Spinal cord (tissue), 10 donors: ENCODE results near the gene NIPAL4. TPM values are rescaled to one million over a fixed set of nuclear protein-coding genes. Genes with fewer than 3 reads are reported as not detected.
"Not testable (repeated sequence)": the region's sequence is repeated elsewhere in the genome, so short reads cannot be mapped to it uniquely, and the experiment has no call there.

ENCODE experiments used
- DNase-seq, 6 donors: peaks; one replicate each; pipeline versions ENCODE4 v3.0.0 to v3.0.0-alpha.2; 2013 to 2015; ENCODE audit warnings: low spot score in 6 of 6, low read depth in 4 of 6
- H3K27ac ChIP-seq: one replicate; pipeline ENCODE4 v1.5.1; 2013; ENCODE audit warnings: low read depth, low read length, control low read depth
- H3K27me3 ChIP-seq: one replicate; pipeline ENCODE4 v1.6.1; 2013; ENCODE audit warnings: low read length; ENCODE audit not compliant: control insufficient read depth, insufficient read depth
- H3K36me3 ChIP-seq: one replicate; pipeline ENCODE4 v1.6.1; 2013; ENCODE audit warnings: low read length; ENCODE audit not compliant: control insufficient read depth, insufficient read depth
- H3K4me1 ChIP-seq: one replicate; pipeline ENCODE4 v1.6.1; 2013; ENCODE audit warnings: low read length; ENCODE audit not compliant: control insufficient read depth, insufficient read depth
- H3K4me3 ChIP-seq: one replicate; pipeline ENCODE4 v1.5.1; 2013; ENCODE audit warnings: low read depth, low read length, control low read depth
- H3K9me3 ChIP-seq: one replicate; pipeline ENCODE4 v1.6.1; 2013; ENCODE audit warnings: low read length; ENCODE audit not compliant: control insufficient read depth, insufficient read depth
- WGBS: methylation state at CpG from one replicate; pipeline ENCODE4 v1.1.5; 2013; ENCODE audit warnings: missing lambda C conversion rate; ENCODE audit not compliant: insufficient coverage; 5-methylcytosine and 5-hydroxymethylcytosine counted together
- long read RNA-seq, 4 donors: transcript quantifications; one replicate each; lab custom pipeline, GENCODE V29; 2026
- polyA plus RNA-seq, 2 donors: library from polyadenylated mRNA; unstranded; fragments of 120-200 nt; gene quantifications; one replicate each; pipeline ENCODE4 v1.2.1, GENCODE V29; 2013; ENCODE audit not compliant: insufficient read length in 2 of 2
- total RNA-seq, 2 donors: library from RNA; depleted of rRNA in 1 of 2; stranded (reverse); fragments of 120-200 nt in 1 of 2; fragments of >200 nt in 1 of 2; gene quantifications; one replicate each; pipeline versions ENCODE4 v1.2.3 to v1.2.4, GENCODE V29; 2013 to 2014
- donor health status: healthy.

NIPAL4 gene
- total RNA-seq (1 to 10 TPM; 1.1 to 1.3 TPM), polyA plus RNA-seq (1 to 10 TPM; 3.9 to 4.8 TPM)
- long read RNA-seq, donor 1: 0 reads
- long read RNA-seq, donor 2: 0 reads
- long read RNA-seq, donor 3: 0 reads
- long read RNA-seq, donor 4: 0 reads

DNA sequence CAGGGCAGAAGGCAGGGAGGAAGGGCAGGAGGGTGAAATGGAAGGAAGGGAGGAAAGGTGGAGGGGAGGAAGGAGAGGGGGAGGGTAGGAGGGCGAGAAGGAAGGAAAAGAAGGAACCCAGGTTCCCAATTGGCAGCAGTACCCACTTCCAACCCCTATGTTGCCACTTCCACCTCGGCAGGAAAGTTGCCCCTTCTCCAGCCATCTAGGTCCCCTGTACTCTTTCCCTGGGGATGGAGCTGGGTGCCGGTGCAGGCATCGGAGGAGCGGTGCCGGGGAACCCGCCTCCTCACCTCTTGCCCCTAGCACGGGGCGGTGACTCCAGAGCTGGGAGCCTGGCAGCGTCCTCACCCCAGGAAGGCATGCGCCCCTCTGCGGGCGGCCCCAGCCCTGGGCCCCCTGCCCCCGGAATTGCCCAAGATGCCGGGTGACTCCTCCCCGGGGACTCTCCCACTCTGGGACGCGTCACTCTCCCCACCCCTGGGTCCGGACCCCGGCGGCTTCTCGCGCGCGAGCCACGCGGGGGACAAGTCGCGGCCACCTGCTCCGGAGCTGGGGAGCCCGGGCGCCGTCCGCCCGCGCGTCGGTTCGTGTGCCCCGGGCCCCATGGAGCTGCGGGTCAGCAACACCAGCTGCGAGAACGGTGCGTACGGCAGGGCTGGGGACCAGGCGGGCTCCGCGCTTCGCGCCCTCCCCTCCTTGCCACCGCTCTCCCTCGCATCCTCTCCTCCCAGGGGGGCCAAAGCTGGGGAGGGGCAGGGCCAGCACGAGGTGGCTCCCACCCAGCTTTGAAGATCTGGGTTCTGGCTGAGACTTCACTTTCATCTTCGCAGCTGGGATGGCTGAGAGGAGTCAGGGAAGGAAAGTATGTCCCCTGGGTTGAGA lies at the start of gene NIPAL4:
Gene NIPAL4 (plus strand): TSS at position 499 of the 885 bp plus-strand sequence. CDS start 108 bp downstream, at position 607.
- under 1% methylated on average over 52 of the region's 54 CpGs for WGBS
- no peak within 1 kb of the TSS for H3K27ac ChIP-seq
- peak within 1 kb of the TSS; percentile 26 for H3K4me3 ChIP-seq
- peaks cover 14% of the 10 kb centered on the region for H3K4me1 ChIP-seq
- H3K27me3 ChIP-seq: peaks cover 22% of the 10 kb centered on the region
- H3K9me3 ChIP-seq: no peaks in the 10 kb centered on the region
- H3K36me3 ChIP-seq: no peaks in the 10 kb centered on the region
- peak in 2 of 6 donors; percentile 12 to 18 for DNase-seq

DNA sequence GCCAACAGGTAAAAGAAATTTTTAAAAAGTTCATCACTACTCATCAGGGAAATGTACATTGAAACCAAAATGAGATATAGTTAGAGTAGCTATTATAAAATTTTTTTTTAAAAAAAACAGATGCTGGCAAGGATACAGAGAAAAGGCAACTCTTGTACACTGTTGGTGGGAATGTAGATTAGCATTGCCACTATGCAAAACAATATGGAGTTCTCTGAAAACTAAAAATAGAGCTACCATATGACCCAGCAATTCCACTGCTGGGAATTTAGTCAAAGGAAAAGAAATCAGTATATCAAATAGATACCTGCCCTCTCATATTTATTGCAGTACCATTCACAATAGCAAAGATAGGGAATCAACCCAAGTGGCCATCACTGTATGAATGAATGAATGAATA lies 44.2 kb upstream of the NIPAL4 start:
- Histone ChIP-seq H3K4me3 (no peak overlapping the region), H3K27ac (no peak overlapping the region), H3K36me3 (no peaks in the 10 kb centered on the region), H3K9me3 (no peaks in the 10 kb centered on the region), H3K27me3 (no peaks in the 10 kb centered on the region), H3K4me1 (no peaks in the 10 kb centered on the region)
- peak in 1 of 6 donors; percentile 8 for DNase-seq

DNA sequence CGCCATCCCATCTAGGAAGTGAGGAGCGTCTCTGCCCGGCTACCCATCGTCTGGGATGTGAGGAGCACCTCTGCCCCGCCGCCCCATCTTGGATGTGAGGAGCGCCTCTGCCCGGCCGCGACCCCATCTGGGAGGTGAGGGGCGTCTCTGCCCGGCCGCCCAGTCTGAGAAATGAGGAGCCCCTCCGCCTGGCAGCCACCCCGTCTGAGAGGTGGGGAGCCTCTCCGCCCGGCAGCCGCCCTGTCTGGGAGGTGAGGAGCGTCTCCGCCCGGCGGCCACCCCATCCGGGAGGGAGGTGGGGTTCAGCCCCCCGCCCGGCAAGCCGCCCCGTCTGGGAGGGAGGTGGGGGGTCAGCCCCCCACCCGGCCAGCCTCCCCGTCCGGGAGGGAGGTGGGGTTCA lies 40.5 kb upstream of the NIPAL4 start:
- H3K4me1 ChIP-seq, H3K36me3 ChIP-seq, H3K4me3 ChIP-seq, H3K9me3 ChIP-seq, H3K27ac ChIP-seq, DNase-seq, H3K27me3 ChIP-seq: not testable (repeated sequence)
- WGBS: 98% methylated on average over 14 of the region's 30 CpGs

DNA sequence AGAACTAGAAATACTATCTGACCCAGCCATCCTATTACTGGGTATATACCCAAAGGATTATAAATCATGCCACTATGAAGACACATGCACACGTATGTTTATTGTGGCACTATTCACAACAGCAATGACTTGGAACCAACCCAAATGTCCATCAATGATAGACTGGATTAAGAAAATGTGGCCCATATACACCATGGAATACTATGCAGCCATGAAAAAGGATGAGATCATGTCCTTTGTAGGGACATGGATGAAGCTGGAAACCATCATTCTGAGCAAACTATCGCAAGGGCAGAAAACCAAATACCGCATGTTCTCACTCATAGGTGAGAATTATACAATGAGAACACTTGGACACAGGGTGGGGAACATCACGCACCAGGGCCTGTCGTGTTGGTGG lies 30.1 kb upstream of the NIPAL4 start:
- WGBS: 94% methylated on average over 2 of the region's 5 CpGs

DNA sequence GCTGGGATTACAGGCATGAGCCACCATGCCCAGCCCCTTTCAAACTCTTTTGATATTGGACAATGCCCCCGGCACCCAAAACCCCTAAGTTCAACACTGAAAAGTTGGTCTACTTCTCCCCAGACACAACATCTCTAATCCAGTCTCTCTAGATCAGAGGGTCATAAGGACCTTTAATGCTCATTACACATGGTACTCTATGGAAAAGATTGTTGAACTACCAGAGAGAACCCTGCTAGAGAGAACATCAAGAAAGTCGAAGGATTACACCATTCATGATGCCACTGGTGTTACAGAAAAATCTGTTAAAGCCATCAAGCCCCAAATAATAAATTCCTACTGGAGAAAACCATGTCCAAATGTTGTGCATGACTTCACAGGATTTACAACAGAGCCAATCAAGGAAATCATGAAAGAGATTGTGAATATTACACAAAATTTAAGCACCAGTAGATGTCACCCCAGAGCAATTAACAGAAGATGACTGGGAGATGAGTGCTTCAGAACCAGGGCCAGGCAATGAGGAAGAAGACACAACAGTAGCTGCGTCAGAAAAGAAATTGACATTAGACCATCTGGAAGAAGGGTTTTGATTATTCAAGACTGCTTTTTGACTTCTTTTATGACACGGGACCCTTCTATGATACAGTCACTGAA lies 28.3 kb upstream of the NIPAL4 start:
- H3K27ac ChIP-seq: no peak overlapping the region
- no peaks in the 10 kb centered on the region for H3K36me3 ChIP-seq

More for the DNA sequence above, 30.1 kb upstream of the NIPAL4 start:
- H3K4me3 ChIP-seq, H3K9me3 ChIP-seq, H3K4me1 ChIP-seq, H3K27ac ChIP-seq, H3K36me3 ChIP-seq, H3K27me3 ChIP-seq, DNase-seq: not testable (repeated sequence)

DNA sequence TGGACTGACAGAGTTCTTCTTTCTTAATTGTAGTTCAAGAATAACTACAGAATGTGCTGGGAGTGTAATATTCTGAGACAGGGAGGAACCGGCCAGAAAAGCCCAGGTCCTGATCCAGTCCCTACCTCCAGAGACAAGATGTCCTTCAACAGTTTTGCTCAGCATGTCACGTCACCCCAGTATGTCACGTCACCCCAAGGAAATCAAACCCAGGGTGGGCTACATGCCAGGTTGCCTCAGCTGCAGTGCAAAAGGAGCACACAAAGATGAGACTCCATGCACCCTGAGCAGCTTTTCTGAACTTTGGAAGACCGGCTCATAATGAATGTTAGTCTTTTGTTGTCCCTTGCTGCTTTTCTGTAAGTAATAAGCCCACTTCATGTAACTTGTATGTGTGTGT lies 25.9 kb upstream of the NIPAL4 start:
- H3K36me3 ChIP-seq: no peaks in the 10 kb centered on the region
- H3K27me3 ChIP-seq: no peaks in the 10 kb centered on the region
- 96% methylated on average over 2 of the region's 4 CpGs for WGBS
- no peak overlapping the region for H3K4me3 ChIP-seq
- DNase-seq: no peak
- H3K4me1 ChIP-seq: no peaks in the 10 kb centered on the region
- no peaks in the 10 kb centered on the region for H3K9me3 ChIP-seq
- no peak overlapping the region for H3K27ac ChIP-seq

More for the DNA sequence above, 28.3 kb upstream of the NIPAL4 start:
- DNase-seq: peak in 3 of 6 donors; percentile 48 to 88 (median 84)
- Histone ChIP-seq H3K27me3 (no peaks in the 10 kb centered on the region), H3K4me3 (no peak overlapping the region), H3K9me3 (no peaks in the 10 kb centered on the region), H3K4me1 (no peaks in the 10 kb centered on the region)
- 53% methylated on average over 2 of the region's 4 CpGs for WGBS

DNA sequence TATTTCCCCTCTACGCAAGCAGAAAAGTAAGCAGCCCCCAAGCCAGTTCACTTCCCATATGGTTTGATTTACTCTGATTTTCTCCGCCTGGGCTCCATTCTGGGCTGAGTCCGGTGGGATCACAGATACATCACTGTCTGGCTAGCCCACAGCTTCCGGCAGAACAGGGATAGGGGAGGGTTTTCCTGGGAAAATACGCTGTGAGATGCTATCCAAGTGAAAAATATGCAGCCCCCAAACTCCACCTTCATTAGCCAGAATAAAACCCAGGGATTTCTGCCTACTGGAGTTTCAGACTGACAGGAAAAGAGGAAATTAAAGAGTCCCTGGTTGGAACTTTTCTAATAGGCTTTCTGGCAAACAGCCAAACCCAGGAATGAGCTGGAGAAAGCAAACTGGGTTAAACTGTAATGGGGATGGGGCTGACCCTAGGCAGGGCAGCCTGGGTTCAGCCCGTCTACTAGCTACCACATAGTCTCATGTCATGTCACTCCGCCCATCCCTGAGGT lies 16.9 kb upstream of the NIPAL4 start:
- no peak overlapping the region for H3K4me3 ChIP-seq
- WGBS: 67% methylated on average over 2 of the region's 7 CpGs
- no peaks in the 10 kb centered on the region for H3K9me3 ChIP-seq
- peaks cover 6% of the 10 kb centered on the region for H3K4me1 ChIP-seq
- peak in 2 of 6 donors; percentile 54 to 79 for DNase-seq
- no peaks in the 10 kb centered on the region for H3K36me3 ChIP-seq
- H3K27me3 ChIP-seq: no peaks in the 10 kb centered on the region
- no peak overlapping the region for H3K27ac ChIP-seq

DNA sequence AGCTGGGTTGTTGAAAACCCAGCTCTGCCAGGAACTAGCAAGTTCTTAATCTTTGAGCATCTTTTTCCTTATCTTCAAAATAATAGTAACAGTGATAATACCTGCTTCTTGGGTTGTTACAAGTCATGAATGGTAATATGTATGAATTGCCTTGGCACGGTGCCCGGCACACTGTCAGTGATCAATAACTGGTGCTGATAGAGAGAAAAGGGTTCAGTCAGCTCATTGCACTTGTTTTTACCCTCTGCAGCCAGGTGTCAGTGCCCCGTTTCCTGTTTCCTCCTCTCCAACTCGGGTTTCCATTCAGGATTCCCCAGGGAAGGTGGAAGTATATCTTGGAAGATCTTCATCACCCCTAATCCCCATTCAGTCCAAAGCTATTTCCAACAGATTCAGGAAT lies 15.8 kb upstream of the NIPAL4 start:
- H3K27me3 ChIP-seq: no peaks in the 10 kb centered on the region
- no peak overlapping the region for H3K4me3 ChIP-seq
- no peaks in the 10 kb centered on the region for H3K36me3 ChIP-seq
- no peaks in the 10 kb centered on the region for H3K9me3 ChIP-seq
- H3K4me1 ChIP-seq: peaks cover 6% of the 10 kb centered on the region
- WGBS: no CpG with 5 or more reads among the region's 4 CpGs
- H3K27ac ChIP-seq: no peak overlapping the region
- DNase-seq: peak in 1 of 6 donors; percentile 15

DNA sequence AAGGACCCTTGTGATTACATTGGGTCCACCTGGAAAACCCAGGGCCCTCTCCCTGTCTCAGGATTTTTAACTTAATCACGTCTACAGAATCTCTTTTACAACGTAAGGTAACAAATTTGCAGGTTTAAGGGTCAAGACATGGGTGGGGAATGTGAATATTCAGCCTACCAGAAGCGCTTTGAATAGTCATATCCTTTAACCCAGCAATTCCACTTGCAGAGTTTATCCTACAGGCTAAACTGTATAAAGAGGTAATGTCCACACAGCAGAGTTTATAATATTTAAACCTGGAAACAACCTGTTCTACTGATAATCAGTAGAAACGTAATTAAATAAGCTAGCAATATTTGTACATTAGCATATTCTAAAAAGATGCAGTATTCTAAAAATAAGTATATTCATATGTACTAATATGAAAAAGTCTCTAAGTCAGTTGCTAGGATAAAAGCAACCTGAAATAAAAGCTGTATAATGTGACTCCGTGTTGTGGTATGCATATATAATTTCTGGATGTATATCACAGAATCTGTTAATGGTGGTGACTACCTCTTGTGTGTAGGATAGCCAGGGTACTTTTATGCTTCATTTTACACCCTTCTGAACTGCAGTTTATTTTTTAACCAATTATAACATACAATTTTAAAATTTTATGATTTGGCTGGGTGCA lies 14.1 kb upstream of the NIPAL4 start:
- no peak for DNase-seq
- no peaks in the 10 kb centered on the region for H3K27me3 ChIP-seq
- H3K36me3 ChIP-seq: no peaks in the 10 kb centered on the region
- WGBS: no CpG with 5 or more reads among the region's 5 CpGs
- H3K4me3 ChIP-seq: no peak overlapping the region
- no peaks in the 10 kb centered on the region for H3K9me3 ChIP-seq
- H3K4me1 ChIP-seq: peaks cover 8% of the 10 kb centered on the region
- H3K27ac ChIP-seq: no peak overlapping the region
